ENCODE data around the gene MED12L. TPM values are rescaled to one million over a fixed set of nuclear protein-coding genes. Genes with fewer than 3 reads are reported as not detected.

MED12L gene
- total RNA-seq, 1 donor from 2014 or later = 1.4 TPM

DNA sequence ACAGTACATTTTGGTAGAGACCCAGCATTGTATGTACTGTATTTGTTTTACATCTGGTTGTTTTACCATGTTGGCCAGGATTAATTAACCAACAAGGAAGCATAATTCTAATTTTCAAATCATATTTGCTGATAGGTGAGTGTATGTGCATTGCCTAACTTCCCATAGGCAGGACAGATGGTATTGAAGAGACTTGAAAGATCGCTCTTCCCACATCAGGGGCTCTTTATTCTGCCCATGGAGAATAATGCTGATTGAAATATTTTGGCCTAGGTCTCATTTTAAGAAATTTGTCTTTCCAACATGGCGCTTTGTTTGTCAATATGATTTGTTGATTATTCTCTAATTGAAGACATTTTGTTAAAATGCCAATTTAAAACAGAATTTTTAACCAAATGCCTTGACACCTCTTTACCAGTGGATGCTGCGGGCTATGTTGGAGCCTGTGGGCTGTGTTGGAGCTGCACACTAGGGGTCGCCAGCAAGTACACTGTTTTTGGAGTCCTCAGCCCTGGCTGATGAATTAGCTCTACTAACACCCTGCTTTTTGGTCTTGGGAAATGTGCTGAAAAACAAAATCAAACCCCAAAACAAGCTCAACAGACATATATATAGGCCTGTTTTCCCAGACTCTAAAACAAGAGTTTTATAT, 293.7 kb downstream of the MED12L start:
- Mint-ChIP-seq H3K4me3 (ENCODE audit: unreplicated experiment) (no peak overlapping the region), H3K36me3 (ENCODE audit: unreplicated experiment) (no peaks in the 10 kb centered on the region), H3K27ac (ENCODE audit: unreplicated experiment) (no peak overlapping the region), H3K4me1 (ENCODE audit: unreplicated experiment) (peaks cover 12% of the 10 kb centered on the region), H3K9me3 (ENCODE audit: unreplicated experiment) (no peaks in the 10 kb centered on the region), H3K27me3 (ENCODE audit: unreplicated experiment) (no peaks in the 10 kb centered on the region)
- DNase-seq (ENCODE audit: extremely low spot score, unreplicated experiment) = no peak
- TF ChIP-seq, protein P1, sequence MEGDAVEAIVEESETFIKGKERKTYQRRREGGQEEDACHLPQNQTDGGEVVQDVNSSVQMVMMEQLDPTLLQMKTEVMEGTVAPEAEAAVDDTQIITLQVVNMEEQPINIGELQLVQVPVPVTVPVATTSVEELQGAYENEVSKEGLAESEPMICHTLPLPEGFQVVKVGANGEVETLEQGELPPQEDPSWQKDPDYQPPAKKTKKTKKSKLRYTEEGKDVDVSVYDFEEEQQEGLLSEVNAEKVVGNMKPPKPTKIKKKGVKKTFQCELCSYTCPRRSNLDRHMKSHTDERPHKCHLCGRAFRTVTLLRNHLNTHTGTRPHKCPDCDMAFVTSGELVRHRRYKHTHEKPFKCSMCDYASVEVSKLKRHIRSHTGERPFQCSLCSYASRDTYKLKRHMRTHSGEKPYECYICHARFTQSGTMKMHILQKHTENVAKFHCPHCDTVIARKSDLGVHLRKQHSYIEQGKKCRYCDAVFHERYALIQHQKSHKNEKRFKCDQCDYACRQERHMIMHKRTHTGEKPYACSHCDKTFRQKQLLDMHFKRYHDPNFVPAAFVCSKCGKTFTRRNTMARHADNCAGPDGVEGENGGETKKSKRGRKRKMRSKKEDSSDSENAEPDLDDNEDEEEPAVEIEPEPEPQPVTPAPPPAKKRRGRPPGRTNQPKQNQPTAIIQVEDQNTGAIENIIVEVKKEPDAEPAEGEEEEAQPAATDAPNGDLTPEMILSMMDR (IDR thresholded peaks at IDR 0.05) = peak; percentile 70

DNA sequence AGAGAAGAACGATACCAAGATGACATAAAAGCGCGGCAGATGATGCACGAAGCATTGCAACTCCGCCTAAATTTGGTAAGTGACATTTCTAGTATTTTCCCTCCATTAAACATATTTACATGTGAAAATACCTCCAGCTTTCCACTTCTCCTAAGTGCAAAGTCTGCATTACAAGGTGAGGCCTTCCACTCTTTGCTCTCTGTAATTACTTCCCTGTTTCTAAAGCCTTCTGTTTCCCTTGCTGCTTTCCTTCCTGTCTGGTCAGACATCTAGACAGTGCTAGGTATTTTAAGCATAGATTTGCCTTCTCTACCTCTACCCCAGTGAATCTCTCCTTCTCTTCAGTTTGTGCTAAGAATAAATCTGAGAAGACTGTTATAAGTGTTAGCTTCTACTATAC, 297.2 kb downstream of the MED12L start:
- DNase-seq (ENCODE audit: extremely low spot score, unreplicated experiment) = no peak
- no peaks in the 10 kb centered on the region for H3K36me3 Mint-ChIP-seq (ENCODE audit: unreplicated experiment)
- H3K27ac Mint-ChIP-seq (ENCODE audit: unreplicated experiment) = no peak overlapping the region
- peaks cover 21% of the 10 kb centered on the region for H3K4me1 Mint-ChIP-seq (ENCODE audit: unreplicated experiment)
- H3K27me3 Mint-ChIP-seq (ENCODE audit: unreplicated experiment) = no peaks in the 10 kb centered on the region
- TF ChIP-seq, protein P1 (IDR thresholded peaks at IDR 0.05) = no peak
- no peak overlapping the region for H3K4me3 Mint-ChIP-seq (ENCODE audit: unreplicated experiment)
- no peaks in the 10 kb centered on the region for H3K9me3 Mint-ChIP-seq (ENCODE audit: unreplicated experiment)

DNA sequence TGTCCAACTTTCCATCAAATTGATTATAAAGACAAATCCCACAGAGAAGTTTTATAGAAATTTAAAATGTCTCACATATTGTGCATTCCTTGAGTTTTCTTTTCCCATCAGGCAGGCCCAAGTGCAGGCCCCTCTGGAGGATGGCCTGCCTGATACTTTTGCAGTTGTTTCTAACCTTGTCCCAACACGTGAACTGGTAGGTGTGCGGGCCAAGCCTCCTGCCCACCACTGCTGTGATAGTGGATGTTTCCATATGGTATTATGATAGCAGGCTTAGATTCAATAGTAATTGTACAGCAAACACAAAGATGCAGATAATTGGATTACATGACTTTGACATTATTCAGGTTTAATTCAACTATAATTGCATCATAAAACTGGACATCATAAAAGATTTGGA, 297.6 kb downstream of the MED12L start:
- Mint-ChIP-seq H3K4me3 (ENCODE audit: unreplicated experiment) (no peak overlapping the region), H3K27me3 (ENCODE audit: unreplicated experiment) (no peaks in the 10 kb centered on the region), H3K9me3 (ENCODE audit: unreplicated experiment) (no peaks in the 10 kb centered on the region), H3K4me1 (ENCODE audit: unreplicated experiment) (peaks cover 21% of the 10 kb centered on the region), H3K27ac (ENCODE audit: unreplicated experiment) (no peak overlapping the region), H3K36me3 (ENCODE audit: unreplicated experiment) (no peaks in the 10 kb centered on the region)
- TF ChIP-seq, protein P1 (IDR thresholded peaks at IDR 0.05) = no peak
- DNase-seq (ENCODE audit: extremely low spot score, unreplicated experiment) = no peak

DNA sequence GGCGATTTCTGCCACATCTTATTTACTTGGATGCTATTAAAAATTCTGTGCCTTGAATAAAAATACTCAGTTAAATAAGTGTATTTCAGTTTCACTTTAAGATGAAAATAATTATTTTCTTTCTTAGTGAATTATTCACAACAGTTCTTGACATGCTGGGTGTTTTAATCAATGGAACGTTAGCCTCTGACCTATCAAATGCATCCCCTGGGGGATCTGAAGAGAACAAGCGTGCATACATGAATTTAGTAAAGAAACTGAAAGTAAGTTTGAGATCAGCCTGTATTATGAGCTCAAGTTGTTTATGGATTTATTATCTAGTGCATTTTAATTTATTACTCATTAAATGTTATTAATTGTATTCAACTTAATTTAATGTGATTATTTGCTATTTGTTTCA, 298.5 kb downstream of the MED12L start:
- peaks cover 21% of the 10 kb centered on the region for H3K4me1 Mint-ChIP-seq (ENCODE audit: unreplicated experiment)
- TF ChIP-seq, protein P1 (IDR thresholded peaks at IDR 0.05) = no peak
- no peaks in the 10 kb centered on the region for H3K36me3 Mint-ChIP-seq (ENCODE audit: unreplicated experiment)
- no peaks in the 10 kb centered on the region for H3K9me3 Mint-ChIP-seq (ENCODE audit: unreplicated experiment)
- no peaks in the 10 kb centered on the region for H3K27me3 Mint-ChIP-seq (ENCODE audit: unreplicated experiment)
- no peak for DNase-seq (ENCODE audit: extremely low spot score, unreplicated experiment)
- peak overlapping the region; percentile 16 for H3K4me3 Mint-ChIP-seq (ENCODE audit: unreplicated experiment)
- no peak overlapping the region for H3K27ac Mint-ChIP-seq (ENCODE audit: unreplicated experiment)

DNA sequence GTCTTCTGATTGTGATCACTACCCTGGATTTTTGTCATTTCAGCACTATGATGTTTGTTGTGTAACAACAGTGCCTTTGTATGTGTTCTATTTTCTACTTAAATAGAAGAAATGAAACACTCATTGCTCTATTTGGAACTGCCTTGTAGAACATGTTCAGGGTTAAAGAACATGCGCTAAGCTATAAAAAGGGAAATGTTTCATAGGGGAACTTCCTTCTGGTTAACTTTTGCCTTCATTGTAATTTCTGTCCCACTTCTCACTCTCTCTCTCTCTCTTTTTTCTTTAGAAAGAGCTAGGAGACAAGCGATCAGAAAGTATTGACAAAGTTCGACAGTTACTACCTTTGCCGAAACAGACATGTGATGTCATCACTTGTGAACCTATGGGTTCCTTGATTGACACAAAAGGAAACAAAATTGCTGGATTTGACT, 299.3 kb downstream of the MED12L start, which contains the start of gene P2RY12:
Gene P2RY12 (minus strand): TSS at position 13 of the 434 bp plus-strand sequence. CDS start 45,908 bp downstream, outside the sequence.
- no peaks in the 10 kb centered on the region for H3K27me3 Mint-ChIP-seq (ENCODE audit: unreplicated experiment)
- TF ChIP-seq, protein P1 (IDR thresholded peaks at IDR 0.05) = no peak
- H3K9me3 Mint-ChIP-seq (ENCODE audit: unreplicated experiment) = no peaks in the 10 kb centered on the region
- no peaks in the 10 kb centered on the region for H3K36me3 Mint-ChIP-seq (ENCODE audit: unreplicated experiment)
- H3K27ac Mint-ChIP-seq (ENCODE audit: unreplicated experiment) = no peak within 1 kb of the TSS
- peaks cover 21% of the 10 kb centered on the region for H3K4me1 Mint-ChIP-seq (ENCODE audit: unreplicated experiment)
- no peak for DNase-seq (ENCODE audit: extremely low spot score, unreplicated experiment)
- peak within 1 kb of the TSS; percentile 16 for H3K4me3 Mint-ChIP-seq (ENCODE audit: unreplicated experiment)
